Measurements from ENCODE around the gene BGN.
A peak's percentile ranks its signal among the peaks of the same experiment; 100 is the strongest.

BGN gene

DNA sequence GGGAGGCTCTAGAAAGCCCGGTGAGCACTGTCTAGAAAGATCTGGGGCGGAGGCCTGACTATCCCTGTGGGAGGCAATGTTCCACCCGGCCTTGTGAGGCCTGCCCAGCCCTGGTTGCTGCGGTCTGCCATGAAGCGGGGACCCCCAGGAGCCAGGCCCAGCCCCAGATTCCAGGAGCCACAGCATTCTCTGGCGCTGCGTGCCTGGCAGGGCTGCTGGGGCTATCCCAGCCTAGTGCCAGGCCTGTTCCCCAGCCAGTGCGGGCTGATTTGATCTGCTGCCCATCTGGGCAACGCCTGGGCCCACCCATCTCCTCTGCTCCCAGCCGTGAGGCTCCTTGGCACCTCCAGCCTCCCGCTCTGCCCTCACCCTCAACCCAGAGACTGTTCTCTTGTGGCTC, 42.3 kb downstream of the BGN start:
- no peak overlapping the region for H3K4me3 ChIP-seq (replicated peaks; ENCODE audit: low read depth, low read length)
- TF ChIP-seq, protein P1, sequence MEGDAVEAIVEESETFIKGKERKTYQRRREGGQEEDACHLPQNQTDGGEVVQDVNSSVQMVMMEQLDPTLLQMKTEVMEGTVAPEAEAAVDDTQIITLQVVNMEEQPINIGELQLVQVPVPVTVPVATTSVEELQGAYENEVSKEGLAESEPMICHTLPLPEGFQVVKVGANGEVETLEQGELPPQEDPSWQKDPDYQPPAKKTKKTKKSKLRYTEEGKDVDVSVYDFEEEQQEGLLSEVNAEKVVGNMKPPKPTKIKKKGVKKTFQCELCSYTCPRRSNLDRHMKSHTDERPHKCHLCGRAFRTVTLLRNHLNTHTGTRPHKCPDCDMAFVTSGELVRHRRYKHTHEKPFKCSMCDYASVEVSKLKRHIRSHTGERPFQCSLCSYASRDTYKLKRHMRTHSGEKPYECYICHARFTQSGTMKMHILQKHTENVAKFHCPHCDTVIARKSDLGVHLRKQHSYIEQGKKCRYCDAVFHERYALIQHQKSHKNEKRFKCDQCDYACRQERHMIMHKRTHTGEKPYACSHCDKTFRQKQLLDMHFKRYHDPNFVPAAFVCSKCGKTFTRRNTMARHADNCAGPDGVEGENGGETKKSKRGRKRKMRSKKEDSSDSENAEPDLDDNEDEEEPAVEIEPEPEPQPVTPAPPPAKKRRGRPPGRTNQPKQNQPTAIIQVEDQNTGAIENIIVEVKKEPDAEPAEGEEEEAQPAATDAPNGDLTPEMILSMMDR (IDR thresholded peaks at IDR 0.05; ENCODE audit: low read length, missing control alignments): no peak
- DNase-seq (ENCODE audit: low read depth): no peak

DNA sequence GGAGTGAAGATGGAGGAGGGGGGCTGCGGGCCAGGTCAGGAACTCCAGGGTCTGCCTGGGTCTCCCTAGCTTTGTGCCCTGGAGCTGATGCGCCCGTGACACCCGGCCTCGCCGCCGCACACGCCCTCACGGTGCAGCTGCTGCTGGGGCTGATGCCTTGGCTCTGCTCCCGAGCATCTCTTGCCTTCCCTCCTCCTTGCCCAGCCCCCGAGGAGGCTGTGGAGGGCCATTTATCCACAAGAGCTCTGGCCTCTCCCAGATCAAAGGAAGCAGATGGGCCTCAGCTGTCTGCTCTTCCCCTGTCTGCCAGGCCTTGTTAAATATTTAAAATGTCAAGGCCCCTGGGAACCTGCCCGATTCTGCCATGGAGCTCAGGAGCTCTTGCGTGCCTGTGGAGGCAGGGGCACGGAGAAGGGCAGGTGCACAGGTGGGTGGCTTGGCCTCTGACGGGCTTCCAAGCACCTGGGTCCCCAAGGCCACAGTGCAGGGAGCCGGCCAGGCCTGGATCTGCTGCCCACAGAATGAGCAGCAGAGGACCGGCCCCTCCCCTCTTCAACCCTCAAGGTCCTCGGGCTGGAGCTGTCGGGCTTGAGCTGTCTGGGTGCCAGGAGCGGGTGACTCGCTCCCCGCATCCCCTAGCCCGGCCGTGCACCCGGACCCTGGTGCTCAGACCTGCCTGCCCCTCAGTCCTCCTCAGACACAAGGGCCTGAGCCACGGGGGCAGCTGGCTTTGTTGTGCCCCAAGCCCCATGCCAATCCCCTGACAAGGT, 42.9 kb downstream of the BGN start:
- DNase-seq (ENCODE audit: low read depth): no peak
- TF ChIP-seq, protein P1 (IDR thresholded peaks at IDR 0.05; ENCODE audit: low read length, missing control alignments): no peak
- H3K4me3 ChIP-seq (replicated peaks; ENCODE audit: low read depth, low read length): no peak overlapping the region

DNA sequence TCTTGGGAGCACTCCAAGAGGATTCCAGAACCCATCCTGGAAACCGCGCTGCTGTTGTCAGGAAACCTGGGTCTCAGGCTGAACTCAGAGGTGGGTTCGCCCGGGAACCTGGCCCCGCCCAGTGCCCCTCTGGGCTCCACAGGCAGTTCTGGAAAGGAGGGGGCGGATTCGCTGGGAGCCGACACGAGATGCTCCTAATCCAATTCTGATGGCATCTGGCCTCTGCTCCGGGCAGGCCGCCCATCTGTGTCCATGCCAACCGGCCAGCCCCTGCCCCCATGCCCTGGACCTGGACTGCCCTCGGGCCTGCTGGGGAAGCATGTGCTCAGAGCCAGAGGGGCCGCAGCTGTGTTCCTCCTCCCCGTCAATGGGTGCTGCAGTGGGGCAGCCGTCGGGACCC, 43.6 kb downstream of the BGN start:
- DNase-seq (ENCODE audit: low read depth): no peak
- H3K4me3 ChIP-seq (replicated peaks; ENCODE audit: low read depth, low read length): no peak overlapping the region
- TF ChIP-seq, protein P1 (IDR thresholded peaks at IDR 0.05; ENCODE audit: low read length, missing control alignments): no peak

DNA sequence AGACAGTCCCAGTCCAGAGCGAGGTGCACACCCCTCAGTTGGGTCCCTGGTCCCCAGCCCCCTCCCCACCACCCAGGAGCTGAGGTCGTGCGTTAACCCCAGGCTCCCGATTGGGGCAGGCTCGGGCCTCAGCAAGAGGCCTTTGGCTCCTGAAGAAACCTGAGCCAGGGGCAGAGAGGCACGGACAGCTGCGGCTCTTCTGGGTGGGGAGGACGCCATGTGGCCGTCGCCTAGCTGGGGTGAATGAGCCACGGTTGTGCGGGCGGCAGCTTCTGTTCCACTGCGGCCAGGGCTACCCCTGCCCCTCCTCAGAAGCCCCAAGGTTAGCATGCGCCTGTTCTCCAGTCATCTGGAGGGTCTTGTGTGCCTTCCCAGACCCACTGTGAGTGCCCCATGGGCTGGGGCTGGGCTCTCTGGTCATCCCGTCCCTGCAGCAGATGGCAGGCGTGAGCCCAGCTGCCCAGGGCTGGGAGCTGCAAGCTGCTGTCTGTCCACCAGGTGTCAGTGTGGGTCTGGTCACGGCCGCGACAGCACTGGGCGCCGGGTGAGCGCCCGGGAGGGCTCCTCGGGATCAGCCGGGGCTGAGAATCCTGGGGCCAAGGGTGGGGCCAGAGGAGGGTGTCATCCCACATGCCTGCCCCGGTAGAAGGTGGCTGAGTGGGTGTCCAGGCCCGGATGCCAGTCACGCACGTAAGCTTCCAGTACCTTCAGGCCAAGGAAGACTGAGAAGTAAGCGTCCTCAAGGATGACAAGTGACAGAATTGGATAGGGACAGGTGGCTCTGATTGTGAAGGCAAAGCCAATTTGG, 44.6 kb downstream of the BGN start:
- no peak overlapping the region for H3K4me3 ChIP-seq (replicated peaks; ENCODE audit: low read depth, low read length)
- peak; percentile 67 for DNase-seq (ENCODE audit: low read depth)
- TF ChIP-seq, protein P1 (IDR thresholded peaks at IDR 0.05; ENCODE audit: low read length, missing control alignments): peak; percentile 85

DNA sequence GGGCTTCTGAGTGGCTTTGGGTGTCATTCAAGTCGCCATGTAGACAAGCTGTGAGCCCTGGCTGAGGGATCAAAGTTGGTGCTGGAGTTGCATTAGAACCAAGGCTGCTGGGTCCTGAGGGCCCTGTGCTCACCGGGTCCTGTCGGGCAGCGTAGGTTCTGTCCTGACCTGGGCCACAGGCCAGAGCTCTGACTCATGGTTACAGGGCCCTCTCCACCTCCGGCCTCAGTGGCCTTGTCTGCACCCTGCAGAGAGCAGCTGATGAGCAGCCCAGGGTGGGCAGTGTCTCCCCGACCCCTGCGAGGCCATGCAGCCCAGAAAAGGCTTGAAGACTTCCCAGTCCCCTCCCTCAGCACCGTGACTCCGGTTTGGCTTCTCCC, 45.2 kb downstream of the BGN start:
- no peak for DNase-seq (ENCODE audit: low read depth)
- no peak overlapping the region for H3K4me3 ChIP-seq (replicated peaks; ENCODE audit: low read depth, low read length)
- TF ChIP-seq, protein P1 (IDR thresholded peaks at IDR 0.05; ENCODE audit: low read length, missing control alignments): no peak

GRCh38 chrX:153544727-153545126, 49.9 kb downstream of the BGN start:
- H3K4me3 ChIP-seq (replicated peaks; ENCODE audit: low read depth, low read length): no peak overlapping the region
- no peak for DNase-seq (ENCODE audit: low read depth)
- TF ChIP-seq, protein P1 (IDR thresholded peaks at IDR 0.05; ENCODE audit: low read length, missing control alignments): no peak

Data from fibroblast of pulmonary artery (primary cell).